Sigmoid colon (tissue), 7 donors: ENCODE measurements around the gene SAPCD1. TPM values are rescaled to one million over a fixed set of nuclear protein-coding genes. Genes with fewer than 3 reads are reported as not detected.
"Not testable (repeated sequence)": the region's sequence is repeated elsewhere in the genome, so short reads cannot be mapped to it uniquely, and the experiment has no call there.

Source experiments
- DNase-seq: peaks from one replicate; pipeline ENCODE4 v3.0.0-alpha.2; 2019
- H3K27ac ChIP-seq, 4 donors: fragments of 200-600 bp; sonication (generic); one replicate each; pipeline ENCODE4 v1.5.1; 2016 to 2019; ENCODE audit warnings: mild to moderate bottlenecking in 1 of 4
- H3K27me3 ChIP-seq, 3 donors: fragments of 200-600 bp; sonication (generic); one replicate each; pipeline ENCODE4 v1.5.1; 2019; ENCODE audit warnings: mild to moderate bottlenecking in 1 of 3
- H3K36me3 ChIP-seq, 4 donors: fragments of 200-600 bp; sonication (generic); one replicate each; pipeline ENCODE4 v1.5.1; 2016 to 2019
- H3K4me1 ChIP-seq, 4 donors: fragments of 200-600 bp; sonication (generic); one replicate each; pipeline ENCODE4 v1.5.1; 2017 to 2019
- H3K4me3 ChIP-seq, 4 donors: fragments of 200-600 bp; sonication (generic); one replicate each; pipeline ENCODE4 v1.5.1; 2017 to 2019; ENCODE audit warnings: mild to moderate bottlenecking in 2 of 4, moderate library complexity in 1 of 4
- H3K9me3 ChIP-seq, 4 donors: fragments of 200-600 bp in 3 of 4; sonication (generic) in 3 of 4; one replicate each; pipeline versions ENCODE4 v1.5.1 to v1.6.1; 2013 to 2019
- EP300 ChIP-seq, 4 donors: sonication (generic); formaldehyde crosslinking; IDR thresholded peaks; one replicate each; pipeline ENCODE4 v1.6.1; 2017; ENCODE audit warnings: antibody characterized with exemption in 4 of 4
- POLR2A ChIP-seq, 2 donors: fragments of 450-650 bp; IDR thresholded peaks; one replicate each; pipeline ENCODE4 v1.6.1; 2016; ENCODE audit warnings: antibody characterized with exemption in 2 of 2, mild to moderate bottlenecking in 2 of 2, moderate library complexity in 2 of 2
- POLR2AphosphoS5 ChIP-seq, 4 donors: sonication (generic); formaldehyde crosslinking; IDR thresholded peaks; one replicate each; pipeline ENCODE4 v1.6.1; 2017; ENCODE audit warnings: antibody characterized with exemption in 4 of 4
- WGBS, 2 donors: extraction: QIAGEN DNeasy Blood & Tissue Kit; methylation state at CpG; one replicate each; pipeline ENCODE4 v1.1.7; 2013; 5-methylcytosine and 5-hydroxymethylcytosine counted together
- intact Hi-C: fragments of 100-400 bp; cut with DNase I; formaldehyde crosslinking; loops from one replicate; pipeline ENCODE4 v1.15.1; 2023
- polyA plus RNA-seq, 3 donors: library from polyadenylated mRNA; stranded (reverse); fragments of 200-250 nt; gene quantifications; one replicate each; pipeline ENCODE4 v1.2.3, GENCODE V29; 2013
- total RNA-seq, 4 donors: library from RNA; depleted of rRNA; stranded (reverse); fragments of >200 nt; gene quantifications; one replicate each; pipeline ENCODE4 v1.1.0, GENCODE V29; 2016
- TF ChIP-seq, protein P1 (sequence below), 4 experiments: fragments of 450-650 bp in 3 of 4; fragments of 200-600 bp in 1 of 4; IDR thresholded peaks; one replicate each; pipeline ENCODE4 v1.5.1; 2016 to 2019; ENCODE audit warnings: antibody characterized with exemption in 4 of 4, mild to moderate bottlenecking in 3 of 4, moderate library complexity in 2 of 4
- donor health status: healthy with polysubstance abuse.
- donor health status: Bipolar disorder and iron deficiency.
- donor health status: healthy.

Gene SAPCD1
- total and polyA plus RNA-seq, 7 donors: 1.2 to 8.7 (median 4.2) TPM; not detected in 2

GRCh38 chr6:31791324-31792089, 29.1 kb downstream of the SAPCD1 start:
- TF ChIP-seq POLR2A (IDR thresholded peaks at IDR 0.05): no peak
- TF ChIP-seq, protein P1, sequence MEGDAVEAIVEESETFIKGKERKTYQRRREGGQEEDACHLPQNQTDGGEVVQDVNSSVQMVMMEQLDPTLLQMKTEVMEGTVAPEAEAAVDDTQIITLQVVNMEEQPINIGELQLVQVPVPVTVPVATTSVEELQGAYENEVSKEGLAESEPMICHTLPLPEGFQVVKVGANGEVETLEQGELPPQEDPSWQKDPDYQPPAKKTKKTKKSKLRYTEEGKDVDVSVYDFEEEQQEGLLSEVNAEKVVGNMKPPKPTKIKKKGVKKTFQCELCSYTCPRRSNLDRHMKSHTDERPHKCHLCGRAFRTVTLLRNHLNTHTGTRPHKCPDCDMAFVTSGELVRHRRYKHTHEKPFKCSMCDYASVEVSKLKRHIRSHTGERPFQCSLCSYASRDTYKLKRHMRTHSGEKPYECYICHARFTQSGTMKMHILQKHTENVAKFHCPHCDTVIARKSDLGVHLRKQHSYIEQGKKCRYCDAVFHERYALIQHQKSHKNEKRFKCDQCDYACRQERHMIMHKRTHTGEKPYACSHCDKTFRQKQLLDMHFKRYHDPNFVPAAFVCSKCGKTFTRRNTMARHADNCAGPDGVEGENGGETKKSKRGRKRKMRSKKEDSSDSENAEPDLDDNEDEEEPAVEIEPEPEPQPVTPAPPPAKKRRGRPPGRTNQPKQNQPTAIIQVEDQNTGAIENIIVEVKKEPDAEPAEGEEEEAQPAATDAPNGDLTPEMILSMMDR (IDR thresholded peaks at IDR 0.05): peak in 3 of 4 experiments; percentile 7 to 47 (median 43)
- Histone ChIP-seq H3K4me3 (no peak overlapping the region), H3K27ac (peak overlapping the region in 1 of 4 donors; percentile 3), H3K36me3 (peaks cover 0 to 48% (median 2%) of the 10 kb centered on the region in 4 donors), H3K9me3 (no peaks in the 10 kb centered on the region), H3K4me1 (peaks cover 0 to 22% (median 17%) of the 10 kb centered on the region in 4 donors), H3K27me3 (no peaks in the 10 kb centered on the region)
- no peak for DNase-seq
- 71 to 74% methylated on average over 12 of the region's 12 CpGs for WGBS, 2 donors
- intact Hi-C loops: loop anchor here (5.0 kb wide), 1 partner anchor 84 kb away; the partner anchor contains the start of gene LY6G6F

DNA sequence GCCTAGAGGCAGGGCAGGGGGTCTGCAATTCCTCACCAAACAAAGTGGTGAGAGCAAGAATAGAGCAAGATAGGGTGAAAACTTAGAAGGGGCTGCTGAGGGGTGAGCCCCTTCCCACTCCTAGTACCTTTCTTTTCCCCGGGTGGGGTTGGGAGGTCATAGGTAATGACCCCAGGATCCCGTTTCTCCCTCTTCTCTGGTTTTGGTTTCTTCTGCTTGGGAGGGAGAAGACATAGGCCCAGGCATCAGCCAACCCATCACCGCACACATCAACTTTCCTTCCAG, 29.6 kb downstream of the SAPCD1 start:
- Histone ChIP-seq H3K4me1 (peaks cover 0 to 22% (median 17%) of the 10 kb centered on the region in 4 donors), H3K4me3 (no peak overlapping the region), H3K9me3 (no peaks in the 10 kb centered on the region), H3K36me3 (peaks cover 0 to 43% (median 2%) of the 10 kb centered on the region in 4 donors), H3K27me3 (no peaks in the 10 kb centered on the region), H3K27ac (no peak overlapping the region)
- 76 to 87% methylated on average over 3 of the region's 3 CpGs for WGBS, 2 donors
- DNase-seq: no peak
- TF ChIP-seq POLR2AphosphoS5 (IDR thresholded peaks at IDR 0.05): no peak
- TF ChIP-seq, protein P1 (IDR thresholded peaks at IDR 0.05): no peak
- TF ChIP-seq EP300 (IDR thresholded peaks at IDR 0.05): no peak
- no peak for TF ChIP-seq POLR2A (IDR thresholded peaks at IDR 0.05)
- intact Hi-C loops: loop anchor here (5.0 kb wide), 1 partner anchor 85 kb away; the partner anchor contains the start of gene LY6G6F

DNA sequence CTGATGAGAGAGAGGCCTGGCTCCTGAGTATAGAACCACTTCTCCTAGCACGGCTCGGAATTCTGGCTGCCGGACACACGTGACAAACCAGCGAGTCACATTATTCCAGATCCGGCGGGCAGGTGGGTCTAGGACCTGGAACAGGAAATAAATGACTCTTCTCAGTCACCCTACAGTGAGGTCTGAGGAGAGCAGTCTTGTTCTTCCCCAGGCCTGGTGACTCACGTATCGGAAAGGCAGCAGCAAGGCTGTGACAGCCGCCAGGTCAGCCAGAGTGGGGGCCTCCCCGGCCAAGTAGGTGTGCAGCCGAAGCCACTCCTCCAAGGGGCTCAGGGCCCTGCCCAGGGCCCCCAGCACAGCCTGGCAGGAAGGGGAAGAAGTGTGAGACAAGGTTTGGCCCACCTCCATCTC, 30.3 kb downstream of the SAPCD1 start:
- peak overlapping the region in 1 of 4 donors; percentile 13 for H3K27ac ChIP-seq
- WGBS, 2 donors: 83 to 90% methylated on average over 12 of the region's 12 CpGs
- intact Hi-C loops: loop anchor here (5.0 kb wide), 1 partner anchor 85 kb away; the partner anchor contains the start of gene LY6G6F
- H3K36me3 ChIP-seq: peaks cover 0 to 44% (median 2%) of the 10 kb centered on the region in 4 donors
- no peaks in the 10 kb centered on the region for H3K9me3 ChIP-seq
- no peak overlapping the region for H3K4me3 ChIP-seq
- peaks cover 0 to 22% (median 17%) of the 10 kb centered on the region in 4 donors for H3K4me1 ChIP-seq
- TF ChIP-seq, protein P1 (IDR thresholded peaks at IDR 0.05): no peak
- no peak for TF ChIP-seq POLR2A (IDR thresholded peaks at IDR 0.05)
- no peaks in the 10 kb centered on the region for H3K27me3 ChIP-seq
- no peak for DNase-seq

GRCh38 chr6:31793927-31794245, 31.4 kb downstream of the SAPCD1 start:
- H3K4me3 ChIP-seq, H3K9me3 ChIP-seq, H3K27me3 ChIP-seq, DNase-seq: not testable (repeated sequence)
- peak overlapping the region; percentile 90 to 94 (median 91) for H3K27ac ChIP-seq
- peaks cover 0 to 22% (median 17%) of the 10 kb centered on the region in 4 donors for H3K4me1 ChIP-seq
- WGBS, 2 donors: 93 to 94% methylated on average over 6 of the region's 6 CpGs
- intact Hi-C loops: loop anchor here (2.0 to 5.0 kb wide), 2 partner anchors 53 to 87 kb away; partner anchors contain the start of genes LY6G6F and MSH5
- peaks cover 0 to 45% (median 2%) of the 10 kb centered on the region in 4 donors for H3K36me3 ChIP-seq

DNA sequence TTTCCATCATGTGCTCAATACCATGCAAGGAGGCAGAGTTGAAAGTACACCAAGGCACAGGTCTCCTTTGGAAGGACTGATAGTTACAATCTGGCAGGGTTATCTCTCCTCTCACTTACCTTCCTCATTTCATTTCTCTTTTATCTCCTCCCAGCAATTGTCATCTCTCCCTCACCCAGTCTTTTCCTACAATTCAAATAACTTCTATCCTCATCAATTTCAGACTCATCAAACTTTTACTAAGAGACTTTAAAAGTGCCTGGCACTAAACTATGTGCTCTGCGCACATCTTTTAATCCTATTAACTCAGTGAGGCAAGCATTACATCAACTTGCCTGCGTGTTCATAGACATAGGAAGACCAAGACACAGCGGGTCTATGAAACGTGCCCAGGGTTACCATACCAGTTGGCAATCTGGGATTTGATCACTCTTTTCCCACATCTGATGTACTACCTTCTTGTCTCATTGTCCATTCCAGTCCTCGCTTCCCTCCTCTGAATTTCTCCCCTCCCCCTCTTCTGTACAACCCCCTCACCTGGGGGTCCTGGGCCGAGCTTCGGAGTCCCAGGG, 31.9 kb downstream of the SAPCD1 start:
- H3K36me3 ChIP-seq: peaks cover 0 to 42% (median 2%) of the 10 kb centered on the region in 4 donors
- H3K27ac ChIP-seq: peak overlapping the region; percentile 90 to 94 (median 91)
- peaks cover 0 to 22% (median 17%) of the 10 kb centered on the region in 4 donors for H3K4me1 ChIP-seq
- no peak for DNase-seq
- WGBS, 2 donors: 4 to 16% methylated on average over 7 of the region's 7 CpGs
- no peaks in the 10 kb centered on the region for H3K27me3 ChIP-seq
- TF ChIP-seq POLR2A (IDR thresholded peaks at IDR 0.05) (no peak), EP300 (IDR thresholded peaks at IDR 0.05) (no peak), POLR2AphosphoS5 (IDR thresholded peaks at IDR 0.05) (no peak)
- TF ChIP-seq, protein P1 (IDR thresholded peaks at IDR 0.05): no peak
- no peaks in the 10 kb centered on the region for H3K9me3 ChIP-seq
- intact Hi-C loops: loop anchor here (2.0 to 5.0 kb wide), 2 partner anchors 54 to 87 kb away; partner anchors contain the start of genes LY6G6F and MSH5
- peak overlapping the region; percentile 80 to 97 (median 90) for H3K4me3 ChIP-seq
